Naive thymus-derived CD8-positive, alpha-beta T cell (primary cell): ENCODE data around the gene PDIA3. TPM values are rescaled to one million over a fixed set of nuclear protein-coding genes. Genes with fewer than 3 reads are reported as not detected.
A peak's percentile ranks its signal among the peaks of the same experiment; 100 is the strongest.
"Not testable (repeated sequence)": the region's sequence is repeated elsewhere in the genome, so short reads cannot be mapped to it uniquely, and the experiment has no call there.

Experiments used
- ATAC-seq, 2 donors: fragments of 150-1000 bp; cut with Tn5 transposase in 1 of 2; sonication (Bioruptor Pico), chemical (Tn5 transposase) in 1 of 2; 1 replicate in 1 of 2; 2 replicates in 1 of 2; pipeline ENCODE4 v1.10.0; 2021; ENCODE audit warnings: mild to moderate bottlenecking in 2 of 2, moderate library complexity in 2 of 2
- POLR2A ChIA-PET: fragments of 350-600 bp; sonication (Branson Sonifier 250); formaldehyde crosslinking; loops from one replicate; lab custom pipeline; 2021; ENCODE audit warnings: antibody characterized with exemption; lab: Charles Lee
- DNase-seq, 10 donors: peaks; one replicate each; pipeline versions ENCODE4 v3.0.0 to v3.0.0-alpha.2; 2020 to 2022
- H3K27ac Mint-ChIP-seq, 10 donors: one replicate each; pipeline ENCODE4 v1.8.0; 2020 to 2022; ENCODE audit warnings: mild to moderate bottlenecking in 10 of 10, mixed read lengths in 10 of 10, moderate library complexity in 4 of 10, inconsistent platforms in 1 of 10
- H3K27me3 Mint-ChIP-seq, 5 donors: one replicate each; pipeline ENCODE4 v1.8.0; 2021 to 2022; ENCODE audit warnings: mixed read lengths in 5 of 5
- H3K36me3 Mint-ChIP-seq, 3 donors: one replicate each; pipeline ENCODE4 v1.8.0; 2020 to 2022; ENCODE audit warnings: mixed read lengths in 3 of 3, mild to moderate bottlenecking in 2 of 3, inconsistent platforms in 1 of 3
- H3K4me1 Mint-ChIP-seq, 4 donors: one replicate each; pipeline ENCODE4 v1.8.0; 2021 to 2022; ENCODE audit warnings: mixed read lengths in 4 of 4
- H3K4me3 Mint-ChIP-seq, 10 donors: one replicate each; pipeline ENCODE4 v1.8.0; 2020 to 2022; ENCODE audit warnings: mild to moderate bottlenecking in 10 of 10, mixed read lengths in 10 of 10, moderate library complexity in 6 of 10, inconsistent platforms in 1 of 10
- H3K9me3 Mint-ChIP-seq, 9 donors: one replicate each; pipeline ENCODE4 v1.8.0; 2020 to 2022; ENCODE audit warnings: mixed read lengths in 9 of 9, mild to moderate bottlenecking in 3 of 9, inconsistent platforms in 1 of 9, moderate library complexity in 1 of 9
- polyA plus RNA-seq, 3 donors: library from polyadenylated mRNA; unstranded; fragments of 300-500 nt; fragmentation: Illumina TruSeq; gene quantifications; one replicate each; pipeline ENCODE4 v1.2.3, GENCODE V29; 2021
- total RNA-seq, 8 experiments: library from RNA in 2 of 8; stranded (reverse) in 2 of 8; gene quantifications; one replicate each; pipeline ENCODE4 v1.2.3 and lab custom pipeline; 2021 to 2026

The PDIA3 gene
- total RNA-seq (100 to 1,000 TPM; 147 to 150 TPM), polyA plus RNA-seq (100 to 1,000 TPM; 246 to 310 (median 268) TPM), total RNA-seq (lab: John Stamatoyannopoulos, UW) (217 to 487 (median 254) reads per million in 6 experiments)

DNA sequence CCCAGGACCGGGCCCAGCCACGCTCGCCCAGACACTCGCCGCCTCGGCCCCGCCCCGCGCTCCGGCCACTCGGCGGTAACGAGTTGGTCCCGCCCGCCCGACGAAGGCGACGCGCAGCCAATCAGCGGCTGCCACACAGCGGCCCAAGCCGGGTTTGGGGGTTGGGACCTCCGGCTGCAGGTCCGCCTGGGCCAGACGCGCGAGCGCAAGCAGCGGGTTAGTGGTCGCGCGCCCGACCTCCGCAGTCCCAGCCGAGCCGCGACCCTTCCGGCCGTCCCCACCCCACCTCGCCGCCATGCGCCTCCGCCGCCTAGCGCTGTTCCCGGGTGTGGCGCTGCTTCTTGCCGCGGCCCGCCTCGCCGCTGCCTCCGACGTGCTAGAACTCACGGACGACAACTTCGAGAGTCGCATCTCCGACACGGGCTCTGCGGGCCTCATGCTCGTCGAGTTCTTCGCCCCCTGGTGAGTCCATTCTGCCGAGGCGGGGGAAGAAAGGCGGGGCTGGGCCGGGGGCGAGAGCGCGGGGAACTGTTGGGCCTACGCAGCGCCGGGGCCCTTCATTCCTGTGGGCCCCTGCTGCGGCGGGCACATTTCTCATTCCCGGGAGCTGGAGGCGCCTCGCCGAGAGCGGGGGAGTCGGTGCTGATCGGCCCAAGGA lies at the start of gene PDIA3:
Gene PDIA3, plus strand, starts transcription at position 194 of the 658 bp plus-strand sequence. Its CDS starts 102 bp downstream, at position 296.
- ATAC-seq, result peak; percentile 72 to 79
- H3K27ac Mint-ChIP-seq, result peak within 1 kb of the TSS; percentile 88 to 99 (median 97)
- peak within 1 kb of the TSS; percentile 92 to 98 (median 94) for H3K4me3 Mint-ChIP-seq
- POLR2A ChIA-PET, result interaction anchor here (0.8 to 1.2 kb wide), 6 partner anchors 24 to 236 kb away, joined by 3 to 5 read pairs (median 3); partner anchors contain the start of genes HYPK, MFAP1 and SERINC4
- DNase-seq, result peak; percentile 74 to 92 (median 83)
- H3K36me3 Mint-ChIP-seq, H3K27me3 Mint-ChIP-seq, H3K9me3 Mint-ChIP-seq: not testable (repeated sequence)
- H3K4me1 Mint-ChIP-seq, result peaks cover 15 to 56% (median 38%) of the 10 kb centered on the region in 4 donors

DNA sequence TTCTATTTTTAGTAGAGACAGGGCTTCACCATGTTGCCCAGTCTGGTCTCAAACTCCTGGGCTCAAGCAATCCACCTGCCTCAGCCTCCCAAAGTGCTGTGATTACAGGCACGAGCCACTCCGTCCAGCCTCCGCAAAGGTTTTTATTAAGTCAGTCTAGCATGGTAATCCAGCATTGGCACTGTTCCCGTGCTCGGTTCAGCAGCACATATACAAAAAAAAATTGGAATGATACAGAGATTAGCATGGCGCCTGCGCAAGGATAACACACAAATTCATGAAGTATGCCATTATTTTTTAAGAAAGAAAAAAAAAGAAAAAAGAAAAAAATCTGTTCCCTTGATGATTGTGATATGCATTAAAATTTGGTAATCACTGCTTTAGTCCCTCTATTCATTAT lies 44.1 kb upstream of the PDIA3 start:
- Mint-ChIP-seq H3K36me3 (no peaks in the 10 kb centered on the region), H3K27ac (no peak overlapping the region), H3K4me3 (no peak overlapping the region), H3K4me1 (no peaks in the 10 kb centered on the region), H3K27me3 (peaks cover 5 to 21% (median 14%) of the 10 kb centered on the region in 5 donors), H3K9me3 (no peaks in the 10 kb centered on the region)
- ATAC-seq (no peak), DNase-seq (no peak)
- POLR2A ChIA-PET, result no interaction called here

GRCh38 chr15:43702701-43703424 lies 43.4 kb upstream of the PDIA3 start:
- Mint-ChIP-seq H3K9me3 (no peaks in the 10 kb centered on the region), H3K4me3 (no peak overlapping the region), H3K27me3 (peaks cover 2 to 17% (median 7%) of the 10 kb centered on the region in 5 donors), H3K36me3 (no peaks in the 10 kb centered on the region), H3K4me1 (no peaks in the 10 kb centered on the region), H3K27ac (no peak overlapping the region)
- no peak for ATAC-seq
- no peak for DNase-seq
- POLR2A ChIA-PET, result no interaction called here

DNA sequence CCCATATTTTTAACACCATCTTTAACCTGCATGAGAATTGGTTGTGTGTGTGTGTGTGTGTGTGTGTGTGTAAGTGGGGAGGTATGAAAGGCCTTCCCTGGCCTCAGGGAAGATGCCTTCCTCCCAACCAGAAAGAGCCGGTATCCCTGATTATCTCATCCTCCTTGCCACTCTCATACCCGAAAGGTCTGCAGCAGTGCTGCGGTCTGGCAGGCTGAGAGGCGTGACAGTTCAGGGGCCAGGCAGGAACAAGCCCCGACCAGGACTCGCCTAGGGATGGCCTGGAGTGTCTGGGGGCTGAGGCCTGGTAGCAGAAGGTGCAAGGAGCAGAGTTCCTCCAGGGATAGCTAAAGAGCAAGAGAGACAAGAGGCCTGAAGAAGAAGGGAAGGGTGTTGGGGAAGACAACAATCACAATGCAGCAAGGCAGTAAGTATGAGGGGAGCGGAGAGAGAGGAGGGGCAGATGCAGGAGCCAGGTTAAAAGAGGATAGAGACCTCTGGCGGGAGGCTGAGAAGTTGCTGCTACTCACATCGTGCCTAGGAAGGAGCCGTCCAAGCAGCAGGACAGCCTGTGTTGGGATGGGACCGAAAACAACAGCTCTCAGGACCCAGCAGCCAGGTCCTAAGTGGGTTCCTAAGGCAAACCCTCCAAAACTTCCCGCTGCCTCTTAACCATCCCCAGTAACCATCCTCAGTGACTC lies 35.7 kb upstream of the PDIA3 start:
- DNase-seq, H3K4me1 Mint-ChIP-seq, H3K4me3 Mint-ChIP-seq, POLR2A ChIA-PET, H3K27ac Mint-ChIP-seq, H3K36me3 Mint-ChIP-seq, ATAC-seq, H3K9me3 Mint-ChIP-seq, H3K27me3 Mint-ChIP-seq: not testable (repeated sequence)

GRCh38 chr15:43723151-43723550 lies 23.1 kb upstream of the PDIA3 start:
- Mint-ChIP-seq H3K9me3 (no peaks in the 10 kb centered on the region), H3K27ac (peak overlapping the region in 2 of 10 donors; percentile 13 to 45), H3K4me3 (no peak overlapping the region), H3K27me3 (peaks cover 0 to 12% (median 2%) of the 10 kb centered on the region in 5 donors), H3K36me3 (no peaks in the 10 kb centered on the region), H3K4me1 (no peaks in the 10 kb centered on the region)
- POLR2A ChIA-PET, result no interaction called here
- no peak for ATAC-seq
- DNase-seq, result no peak

- H3K9me3 Mint-ChIP-seq, H3K27ac Mint-ChIP-seq, ATAC-seq, H3K36me3 Mint-ChIP-seq, H3K4me3 Mint-ChIP-seq, H3K4me1 Mint-ChIP-seq, H3K27me3 Mint-ChIP-seq, DNase-seq, POLR2A ChIA-PET: not testable (repeated sequence)
These were observed 19.9 kb upstream of the PDIA3 start for GRCh38 chr15:43726306-43726705.

DNA sequence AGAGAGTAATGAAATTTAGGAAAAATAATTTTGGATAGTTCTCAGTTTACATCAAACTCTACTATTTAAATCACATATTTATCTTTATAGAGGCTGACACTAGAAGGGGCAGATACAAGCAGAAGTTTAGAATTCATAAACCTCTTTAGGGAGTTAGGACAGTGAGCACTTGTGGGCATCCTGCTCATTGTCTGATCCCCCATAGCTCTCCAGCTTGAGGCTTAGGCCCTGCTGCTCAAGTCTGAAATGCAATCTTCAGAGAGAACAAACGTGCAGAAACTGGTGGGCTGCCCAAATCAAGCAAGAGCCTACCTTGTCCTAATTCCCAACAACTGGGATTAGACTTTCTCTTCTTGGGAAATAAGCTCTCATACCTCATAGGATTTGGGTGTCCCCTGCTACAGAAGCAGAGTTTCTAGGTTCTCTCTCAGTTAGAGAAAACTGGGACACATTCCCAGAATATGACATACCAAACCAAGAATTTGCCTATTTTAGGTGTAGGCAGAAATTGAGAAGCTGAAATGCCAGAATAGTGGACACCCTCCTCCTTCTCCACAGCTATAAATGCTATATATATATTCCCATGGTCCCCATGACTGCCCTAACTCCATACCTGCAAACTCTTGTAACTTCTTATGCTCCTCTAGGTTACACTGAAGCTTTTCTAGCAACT lies 18.0 kb upstream of the PDIA3 start:
- POLR2A ChIA-PET, H3K27me3 Mint-ChIP-seq, H3K9me3 Mint-ChIP-seq: not testable (repeated sequence)

DNA sequence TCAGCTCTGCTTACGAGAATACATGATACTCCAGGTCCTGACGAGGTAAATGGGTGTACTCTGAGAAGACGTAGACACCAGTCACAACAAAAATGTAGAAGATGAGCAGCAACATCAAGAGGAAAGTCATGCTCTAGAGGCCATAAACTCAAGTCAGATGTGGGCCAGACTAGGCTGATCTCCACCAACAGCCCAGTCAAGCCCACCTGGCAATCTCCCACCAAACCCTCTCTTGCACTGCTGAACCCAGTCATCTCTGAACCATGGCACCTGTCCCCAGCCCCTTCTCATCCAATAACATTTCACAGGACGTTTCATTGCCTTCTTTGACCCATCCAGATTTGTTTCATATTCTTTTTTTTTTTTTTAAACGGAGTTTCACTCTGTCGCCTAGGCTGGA lies 10.8 kb upstream of the PDIA3 start:
- H3K27ac Mint-ChIP-seq, result no peak overlapping the region
- no peaks in the 10 kb centered on the region for H3K36me3 Mint-ChIP-seq
- ATAC-seq, result no peak

More for the DNA sequence above, 18.0 kb upstream of the PDIA3 start:
- ATAC-seq, H3K4me3 Mint-ChIP-seq, H3K36me3 Mint-ChIP-seq, DNase-seq, H3K4me1 Mint-ChIP-seq: not testable (repeated sequence)
- peak overlapping the region in 1 of 10 donors; percentile 34 for H3K27ac Mint-ChIP-seq

GRCh38 chr15:43746903-43747309 lies 668 bp downstream of the PDIA3 start:
- H3K4me1 Mint-ChIP-seq, result peaks cover 17 to 61% (median 44%) of the 10 kb centered on the region in 4 donors
- peak overlapping the region; percentile 92 to 98 (median 94) for H3K4me3 Mint-ChIP-seq
- DNase-seq (peak in 3 of 10 donors; percentile 5 to 26 (median 6)), ATAC-seq (peak; percentile 30 to 37)
- H3K27me3 Mint-ChIP-seq, H3K9me3 Mint-ChIP-seq, H3K36me3 Mint-ChIP-seq: not testable (repeated sequence)
- peak overlapping the region; percentile 88 to 99 (median 97) for H3K27ac Mint-ChIP-seq
- POLR2A ChIA-PET, result interaction anchor here (0.8 to 1.2 kb wide), 3 partner anchors 23 to 78 kb away, joined by 3 read pairs; partner anchors contain the start of genes HYPK, MFAP1 and SERINC4

More for the DNA sequence above, 10.8 kb upstream of the PDIA3 start:
- no peaks in the 10 kb centered on the region for H3K9me3 Mint-ChIP-seq
- no peaks in the 10 kb centered on the region for H3K4me1 Mint-ChIP-seq
- peaks cover 0 to 1% (median 0%) of the 10 kb centered on the region in 5 donors for H3K27me3 Mint-ChIP-seq
- H3K4me3 Mint-ChIP-seq, result no peak overlapping the region
- POLR2A ChIA-PET, result no interaction called here
- no peak for DNase-seq

GRCh38 chr15:43748376-43748775 lies 2.1 kb downstream of the PDIA3 start:
- Mint-ChIP-seq H3K4me1 (peaks cover 25 to 76% (median 59%) of the 10 kb centered on the region in 4 donors), H3K9me3 (no peaks in the 10 kb centered on the region), H3K4me3 (peak overlapping the region; percentile 92 to 98 (median 94)), H3K27me3 (no peaks in the 10 kb centered on the region), H3K36me3 (peaks cover 0 to 20% (median 2%) of the 10 kb centered on the region in 3 donors), H3K27ac (peak overlapping the region; percentile 60 to 98 (median 92))
- POLR2A ChIA-PET, result interaction anchor here (1.2 kb wide), 1 partner anchor 42 kb away, joined by 5 read pairs; no protein-coding TSS in a partner anchor
- DNase-seq (peak in 5 of 10 donors; percentile 22 to 65 (median 41)), ATAC-seq (peak in 1 of 2 donors; percentile 30)

GRCh38 chr15:43749690-43750345 lies 3.6 kb downstream of the PDIA3 start:
- DNase-seq (peak; percentile 8 to 82 (median 47)), ATAC-seq (peak; percentile 37 to 60)
- H3K36me3 Mint-ChIP-seq, result peaks cover 0 to 31% (median 4%) of the 10 kb centered on the region in 3 donors
- POLR2A ChIA-PET, result interaction anchor here (0.7 to 2.2 kb wide), 9 partner anchors 16 to 678 kb away, joined by 3 to 9 read pairs (median 4); partner anchors contain the start of genes CTDSPL2, ELL3, HYPK and SERINC4
- peak overlapping the region; percentile 59 to 85 (median 80) for H3K4me3 Mint-ChIP-seq
- H3K27me3 Mint-ChIP-seq, result no peaks in the 10 kb centered on the region
- peak overlapping the region; percentile 74 to 96 (median 90) for H3K27ac Mint-ChIP-seq
- H3K9me3 Mint-ChIP-seq, result no peaks in the 10 kb centered on the region
- peaks cover 24 to 78% (median 61%) of the 10 kb centered on the region in 4 donors for H3K4me1 Mint-ChIP-seq
